ENCODE measurements around the gene CHML.

DNA sequence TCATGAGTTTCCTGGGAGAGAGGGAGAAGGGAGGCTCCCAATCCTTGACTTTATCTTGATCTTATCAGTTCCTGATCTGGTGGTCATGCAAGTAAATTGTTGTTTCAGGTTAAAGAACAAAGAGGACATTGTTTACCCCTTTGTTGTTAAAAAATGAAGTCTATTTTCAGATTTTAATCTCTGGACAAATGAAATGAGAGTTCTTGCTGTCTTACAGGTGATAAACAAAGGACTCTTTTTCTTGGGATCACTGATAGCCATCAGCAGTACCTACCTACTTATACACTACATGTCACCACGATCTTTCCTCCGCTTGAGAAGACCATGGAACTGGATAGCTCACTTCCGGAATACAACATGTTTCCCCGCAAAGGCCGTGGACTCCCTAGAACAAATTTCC is 48.4 kb downstream of the CHML start:
- TF ChIP-seq, protein P1, sequence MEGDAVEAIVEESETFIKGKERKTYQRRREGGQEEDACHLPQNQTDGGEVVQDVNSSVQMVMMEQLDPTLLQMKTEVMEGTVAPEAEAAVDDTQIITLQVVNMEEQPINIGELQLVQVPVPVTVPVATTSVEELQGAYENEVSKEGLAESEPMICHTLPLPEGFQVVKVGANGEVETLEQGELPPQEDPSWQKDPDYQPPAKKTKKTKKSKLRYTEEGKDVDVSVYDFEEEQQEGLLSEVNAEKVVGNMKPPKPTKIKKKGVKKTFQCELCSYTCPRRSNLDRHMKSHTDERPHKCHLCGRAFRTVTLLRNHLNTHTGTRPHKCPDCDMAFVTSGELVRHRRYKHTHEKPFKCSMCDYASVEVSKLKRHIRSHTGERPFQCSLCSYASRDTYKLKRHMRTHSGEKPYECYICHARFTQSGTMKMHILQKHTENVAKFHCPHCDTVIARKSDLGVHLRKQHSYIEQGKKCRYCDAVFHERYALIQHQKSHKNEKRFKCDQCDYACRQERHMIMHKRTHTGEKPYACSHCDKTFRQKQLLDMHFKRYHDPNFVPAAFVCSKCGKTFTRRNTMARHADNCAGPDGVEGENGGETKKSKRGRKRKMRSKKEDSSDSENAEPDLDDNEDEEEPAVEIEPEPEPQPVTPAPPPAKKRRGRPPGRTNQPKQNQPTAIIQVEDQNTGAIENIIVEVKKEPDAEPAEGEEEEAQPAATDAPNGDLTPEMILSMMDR (IDR thresholded peaks at IDR 0.05) = no peak
- TF ChIP-seq POLR2A (IDR thresholded peaks at IDR 0.05) = no peak

All from sigmoid colon (tissue), 3 donors.